22Rv1 (cell line): Measurements from ENCODE around the gene GNPDA2.

Experiments
- CTCF ChIP-seq: fragments of 450-650 bp; IDR thresholded peaks from 2 replicates; pipeline ENCODE4 v1.5.1; 2017; ENCODE audit warnings: mild to moderate bottlenecking
- ZFX ChIP-seq: fragments of 450-650 bp; IDR thresholded peaks from 2 replicates; pipeline ENCODE4 v1.6.1; 2017; ENCODE audit warnings: antibody characterized with exemption, borderline replicate concordance

- TF ChIP-seq CTCF, result no peak
- TF ChIP-seq ZFX, result no peak
These were observed 9.8 kb downstream of the GNPDA2 start for GRCh38 chr4:44716597-44716996.
